GM23338 (cell line): ENCODE results near the gene SPRYD4. TPM values are rescaled to one million over a fixed set of nuclear protein-coding genes. Genes with fewer than 3 reads are reported as not detected.

Source experiments
- ATAC-seq: fragments of 200-7000 bp; cut with Tn5 transposase; 3 replicates; pipeline ENCODE4 v1.9.1; 2020
- DNase-seq: peaks from one replicate; pipeline ENCODE4 v3.0.0-alpha.2; 2015; ENCODE audit warnings: low spot score
- H2AFZ ChIP-seq: fragments of 200-600 bp; sonication (generic); 2 replicates; pipeline ENCODE4 v1.8.0; 2016; ENCODE audit warnings: antibody characterized with exemption, mild to moderate bottlenecking, moderate library complexity
- H3F3A ChIP-seq: fragments of 200-600 bp; sonication (generic); replicated peaks from 2 replicates; pipeline ENCODE4 v1.8.0; 2017; ENCODE audit warnings: antibody characterized with exemption, mixed run types, low read depth
- H3K27ac ChIP-seq: fragments of 200-600 bp; sonication (generic); 2 replicates; pipeline ENCODE4 v1.6.1; 2016; ENCODE audit warnings: low read depth
- H3K27me3 ChIP-seq: fragments of 200-600 bp; sonication (generic); 2 replicates; pipeline ENCODE4 v1.8.0; 2016; ENCODE audit warnings: mild to moderate bottlenecking, mixed run types, moderate library complexity; ENCODE audit not compliant: insufficient read depth
- H3K36me3 ChIP-seq: fragments of 200-600 bp; sonication (generic); 2 replicates; pipeline ENCODE4 v1.8.0; 2016; ENCODE audit warnings: mild to moderate bottlenecking; ENCODE audit not compliant: insufficient read depth
- H3K4me1 ChIP-seq: fragments of 200-600 bp; sonication (generic); 2 replicates; pipeline ENCODE4 v1.8.0; 2016; ENCODE audit warnings: mild to moderate bottlenecking, moderate library complexity; ENCODE audit not compliant: insufficient read depth
- H3K4me2 ChIP-seq: fragments of 200-600 bp; sonication (generic); 2 replicates; pipeline ENCODE4 v1.7.1; 2017; ENCODE audit warnings: mixed run types
- H3K4me3 ChIP-seq: fragments of 200-600 bp; sonication (generic); 2 replicates; pipeline ENCODE4 v1.6.1; 2016; ENCODE audit warnings: mixed run types
- H3K79me2 ChIP-seq: fragments of 200-600 bp; sonication (generic); replicated peaks from 2 replicates; pipeline ENCODE4 v1.8.0; 2017; ENCODE audit warnings: mild to moderate bottlenecking; ENCODE audit not compliant: insufficient read depth
- H3K9me2 ChIP-seq: fragments of 200-600 bp; sonication (generic); 2 replicates; pipeline ENCODE4 v1.8.0; 2017; ENCODE audit not compliant: insufficient read depth
- H4K20me1 ChIP-seq: fragments of 200-600 bp; sonication (generic); replicated peaks from 2 replicates; pipeline ENCODE4 v1.8.0; 2017; ENCODE audit warnings: mild to moderate bottlenecking; ENCODE audit not compliant: insufficient read depth
- H3K27ac Mint-ChIP-seq: 2 replicates; pipeline ENCODE4 v1.8.0; 2020; ENCODE audit warnings: inconsistent platforms, mild to moderate bottlenecking, moderate library complexity, mixed read lengths
- H3K27me3 Mint-ChIP-seq: 3 replicates; pipeline ENCODE4 v1.8.0; 2022; ENCODE audit warnings: low read depth, mild to moderate bottlenecking, moderate library complexity, mixed read lengths, inconsistent platforms; ENCODE audit not compliant: insufficient read depth, poor library complexity
- H3K36me3 Mint-ChIP-seq: 3 replicates; pipeline ENCODE4 v1.8.0; 2021; ENCODE audit warnings: low read depth, mild to moderate bottlenecking, inconsistent platforms, moderate library complexity, mixed read lengths
- H3K4me1 Mint-ChIP-seq: 3 replicates; pipeline ENCODE4 v1.8.0; 2020; ENCODE audit warnings: mild to moderate bottlenecking, inconsistent platforms, mixed read lengths
- H3K4me3 Mint-ChIP-seq: 3 replicates; pipeline ENCODE4 v1.8.0; 2021; ENCODE audit warnings: moderate library complexity, mild to moderate bottlenecking, inconsistent platforms, mixed read lengths
- H3K9me3 Mint-ChIP-seq: 3 replicates; pipeline ENCODE4 v1.8.0; 2020; ENCODE audit warnings: moderate library complexity, mild to moderate bottlenecking, inconsistent platforms, mixed read lengths
- CREB1 ChIP-seq: fragments of 250-450 bp; sonication (Bioruptor Pico); IDR thresholded peaks from 2 replicates; pipeline ENCODE4 v1.5.0; 2020; ENCODE audit warnings: low read depth, mild to moderate bottlenecking, moderate library complexity
- EZH2phosphoT487 ChIP-seq: fragments of 200-600 bp; sonication (generic); IDR thresholded peaks from one replicate; pipeline ENCODE4 v1.8.1; 2018; ENCODE audit warnings: antibody characterized with exemption; ENCODE audit not compliant: unreplicated experiment
- JUNB ChIP-seq: IDR thresholded peaks from one replicate; pipeline ENCODE4 v1.6.1; 2016; ENCODE audit warnings: antibody characterized with exemption; ENCODE audit not compliant: unreplicated experiment
- NANOG ChIP-seq: IDR thresholded peaks from 2 replicates; pipeline ENCODE4 v1.6.1; 2016; ENCODE audit warnings: antibody characterized with exemption, borderline replicate concordance
- STAT1 ChIP-seq: IDR thresholded peaks from one replicate; pipeline ENCODE4 v1.6.1; 2016; ENCODE audit warnings: antibody characterized with exemption; ENCODE audit not compliant: unreplicated experiment
- ZNF114 ChIP-seq: fragments of 250-450 bp; sonication (Bioruptor Pico); IDR thresholded peaks from 2 replicates; pipeline ENCODE4 v1.5.0; 2020; ENCODE audit warnings: mild to moderate bottlenecking, moderate library complexity
- ZNF331 ChIP-seq: fragments of 250-450 bp; sonication (Bioruptor Pico); IDR thresholded peaks from 2 replicates; pipeline ENCODE4 v1.5.0; 2020; ENCODE audit warnings: low read depth, mild to moderate bottlenecking, moderate library complexity
- polyA plus RNA-seq: library from polyadenylated mRNA; unstranded; fragments of >200 nt; fragmentation: Nextera tagmentation; extraction: Ambion mirVana; gene quantifications from 2 replicates; pipeline ENCODE4 v1.2.1, GENCODE V29; 2016
- total RNA-seq: library from RNA; depleted of rRNA; stranded (reverse); fragments of >200 nt; shearing (Covaris generic); gene quantifications from 2 replicates; pipeline ENCODE4 v1.2.3, GENCODE V29; 2014
- TF ChIP-seq, protein P1 (sequence below), 2 experiments: fragments of 200-600 bp in 1 of 2; sonication (generic) in 1 of 2; conservative IDR thresholded peaks; 2 replicates each; pipeline versions ENCODE4 v1.5.1 to v1.6.1; 2016 to 2017; ENCODE audit warnings: antibody characterized with exemption in 2 of 2, low read depth in 2 of 2, mild to moderate bottlenecking in 2 of 2, moderate library complexity in 1 of 2
- TF ChIP-seq, protein P2 (sequence below): IDR thresholded peaks from one replicate; pipeline ENCODE4 v1.6.1; 2018; ENCODE audit warnings: antibody characterized with exemption; ENCODE audit not compliant: unreplicated experiment

The SPRYD4 gene
- total and polyA plus RNA-seq, 2 experiments from 2014 or later: 2.1 to 3.1 TPM

DNA sequence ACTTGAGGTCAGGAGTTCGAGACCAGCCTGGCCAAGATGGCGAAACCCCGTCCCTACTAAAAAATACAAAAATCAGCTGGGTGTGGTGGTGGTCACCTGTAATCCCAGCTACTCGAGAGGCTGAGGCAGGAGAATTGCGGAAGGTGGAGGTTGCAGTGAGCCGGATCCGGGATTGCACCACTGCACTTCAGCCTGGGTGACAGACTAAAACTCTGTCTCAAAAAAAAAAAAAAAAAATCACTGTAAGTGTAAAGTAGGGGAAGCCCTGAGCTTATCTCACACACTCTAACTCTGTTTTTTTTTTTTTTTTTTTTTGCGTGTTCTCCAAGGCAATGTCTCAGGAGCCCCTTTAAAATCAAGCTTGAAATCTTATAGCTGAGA, 52.8 kb downstream of the SPRYD4 start:
- no peaks in the 10 kb centered on the region for H3K9me2 ChIP-seq
- peak overlapping the region; percentile 14; the same call in 1 of the 2 replicates for H3K4me3 ChIP-seq
- H3K27ac ChIP-seq: no peak overlapping the region

DNA sequence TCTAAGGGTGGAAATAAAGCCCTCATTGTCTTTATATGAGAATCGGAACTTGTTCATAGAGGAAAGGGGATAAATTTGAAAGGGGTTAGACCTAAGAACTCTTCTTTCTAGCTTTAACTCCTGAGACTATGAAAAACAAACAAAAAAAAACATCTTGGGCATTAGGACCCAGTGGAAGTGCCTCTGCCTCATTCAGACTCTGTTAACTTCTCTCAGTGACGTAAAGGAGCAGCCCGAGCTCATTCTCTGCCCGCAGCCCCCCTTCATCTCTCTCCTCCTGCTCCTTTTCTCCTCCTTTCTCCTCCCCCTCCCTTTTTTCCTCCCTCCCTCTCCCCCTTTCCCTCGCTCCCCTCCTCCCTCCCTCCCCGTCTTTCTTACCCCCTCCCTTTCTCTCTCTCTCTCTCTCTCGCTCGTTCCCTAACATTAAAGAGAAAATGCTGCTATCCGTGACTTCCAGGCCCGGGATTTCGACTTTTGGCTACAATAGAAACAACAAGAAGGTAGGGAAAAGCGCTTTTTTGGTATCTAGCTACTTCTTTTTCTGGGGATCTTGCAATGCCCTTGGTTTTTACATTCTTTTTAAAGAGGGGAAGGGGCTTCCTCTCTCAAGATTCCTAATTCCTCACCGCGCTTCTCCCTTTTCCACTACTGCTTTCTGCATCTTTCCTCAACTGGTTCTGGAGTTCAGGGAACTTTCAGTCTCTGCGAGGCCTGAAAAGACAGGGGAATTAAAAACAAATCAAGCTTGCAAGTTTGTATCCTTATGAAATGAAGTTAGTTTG, 53.4 kb downstream of the SPRYD4 start, which contains the start of gene RBMS2:
Gene RBMS2 (plus strand): TSS at position 231 of the 782 bp plus-strand sequence. CDS start 204 bp downstream, at position 435.
- Histone ChIP-seq H3K27me3 (no peaks in the 10 kb centered on the region), H3K4me3 (peak within 1 kb of the TSS; percentile 68), H4K20me1 (no peaks in the 10 kb centered on the region), H2AFZ (no peak within 1 kb of the TSS), H3K79me2 (peaks cover 39% of the 10 kb centered on the region), H3K4me2 (peak within 1 kb of the TSS; percentile 88), H3K27ac (peak within 1 kb of the TSS; percentile 86), H3F3A (no peaks in the 10 kb centered on the region), H3K9me2 (no peaks in the 10 kb centered on the region), H3K4me1 (peaks cover 17% of the 10 kb centered on the region), H3K36me3 (no peaks in the 10 kb centered on the region)
- Mint-ChIP-seq H3K4me1 (peaks cover 28% of the 10 kb centered on the region), H3K27me3 (peaks cover 1% of the 10 kb centered on the region), H3K36me3 (no peaks in the 10 kb centered on the region), H3K27ac (peak within 1 kb of the TSS; percentile 72), H3K4me3 (peak within 1 kb of the TSS; percentile 83), H3K9me3 (no peaks in the 10 kb centered on the region)
- DNase-seq: peak; percentile 97
- ATAC-seq: peak; percentile 96
- TF ChIP-seq JUNB (no peak), ZNF331 (CRISPR knock-in tag) (0 out of 2 replicates have a peak, but pooled peaks have one; percentile 7), CREB1 (CRISPR knock-in tag) (peak; percentile 92), STAT1 (no peak), NANOG (no peak), ZNF114 (CRISPR knock-in tag) (no peak), EZH2phosphoT487 (no peak)
- TF ChIP-seq, protein P1, sequence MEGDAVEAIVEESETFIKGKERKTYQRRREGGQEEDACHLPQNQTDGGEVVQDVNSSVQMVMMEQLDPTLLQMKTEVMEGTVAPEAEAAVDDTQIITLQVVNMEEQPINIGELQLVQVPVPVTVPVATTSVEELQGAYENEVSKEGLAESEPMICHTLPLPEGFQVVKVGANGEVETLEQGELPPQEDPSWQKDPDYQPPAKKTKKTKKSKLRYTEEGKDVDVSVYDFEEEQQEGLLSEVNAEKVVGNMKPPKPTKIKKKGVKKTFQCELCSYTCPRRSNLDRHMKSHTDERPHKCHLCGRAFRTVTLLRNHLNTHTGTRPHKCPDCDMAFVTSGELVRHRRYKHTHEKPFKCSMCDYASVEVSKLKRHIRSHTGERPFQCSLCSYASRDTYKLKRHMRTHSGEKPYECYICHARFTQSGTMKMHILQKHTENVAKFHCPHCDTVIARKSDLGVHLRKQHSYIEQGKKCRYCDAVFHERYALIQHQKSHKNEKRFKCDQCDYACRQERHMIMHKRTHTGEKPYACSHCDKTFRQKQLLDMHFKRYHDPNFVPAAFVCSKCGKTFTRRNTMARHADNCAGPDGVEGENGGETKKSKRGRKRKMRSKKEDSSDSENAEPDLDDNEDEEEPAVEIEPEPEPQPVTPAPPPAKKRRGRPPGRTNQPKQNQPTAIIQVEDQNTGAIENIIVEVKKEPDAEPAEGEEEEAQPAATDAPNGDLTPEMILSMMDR (conservative IDR thresholded peaks at IDR 0.05; ENCODE audit: low read depth in 2 of 2): no peak

More for the DNA sequence above, 52.8 kb downstream of the SPRYD4 start:
- no peaks in the 10 kb centered on the region for H3K36me3 Mint-ChIP-seq
- Histone ChIP-seq H2AFZ (no peak overlapping the region), H3K79me2 (peaks cover 39% of the 10 kb centered on the region), H4K20me1 (no peaks in the 10 kb centered on the region), H3K36me3 (no peaks in the 10 kb centered on the region), H3K4me2 (0 out of 2 replicates have a peak overlapping the region, but pooled peaks have one; percentile 13), H3K4me1 (peaks cover 17% of the 10 kb centered on the region), H3F3A (no peaks in the 10 kb centered on the region), H3K27me3 (no peaks in the 10 kb centered on the region)
- H3K4me3 Mint-ChIP-seq: peak overlapping the region; percentile 83
- H3K9me3 Mint-ChIP-seq: no peaks in the 10 kb centered on the region
- TF ChIP-seq, protein P2, sequence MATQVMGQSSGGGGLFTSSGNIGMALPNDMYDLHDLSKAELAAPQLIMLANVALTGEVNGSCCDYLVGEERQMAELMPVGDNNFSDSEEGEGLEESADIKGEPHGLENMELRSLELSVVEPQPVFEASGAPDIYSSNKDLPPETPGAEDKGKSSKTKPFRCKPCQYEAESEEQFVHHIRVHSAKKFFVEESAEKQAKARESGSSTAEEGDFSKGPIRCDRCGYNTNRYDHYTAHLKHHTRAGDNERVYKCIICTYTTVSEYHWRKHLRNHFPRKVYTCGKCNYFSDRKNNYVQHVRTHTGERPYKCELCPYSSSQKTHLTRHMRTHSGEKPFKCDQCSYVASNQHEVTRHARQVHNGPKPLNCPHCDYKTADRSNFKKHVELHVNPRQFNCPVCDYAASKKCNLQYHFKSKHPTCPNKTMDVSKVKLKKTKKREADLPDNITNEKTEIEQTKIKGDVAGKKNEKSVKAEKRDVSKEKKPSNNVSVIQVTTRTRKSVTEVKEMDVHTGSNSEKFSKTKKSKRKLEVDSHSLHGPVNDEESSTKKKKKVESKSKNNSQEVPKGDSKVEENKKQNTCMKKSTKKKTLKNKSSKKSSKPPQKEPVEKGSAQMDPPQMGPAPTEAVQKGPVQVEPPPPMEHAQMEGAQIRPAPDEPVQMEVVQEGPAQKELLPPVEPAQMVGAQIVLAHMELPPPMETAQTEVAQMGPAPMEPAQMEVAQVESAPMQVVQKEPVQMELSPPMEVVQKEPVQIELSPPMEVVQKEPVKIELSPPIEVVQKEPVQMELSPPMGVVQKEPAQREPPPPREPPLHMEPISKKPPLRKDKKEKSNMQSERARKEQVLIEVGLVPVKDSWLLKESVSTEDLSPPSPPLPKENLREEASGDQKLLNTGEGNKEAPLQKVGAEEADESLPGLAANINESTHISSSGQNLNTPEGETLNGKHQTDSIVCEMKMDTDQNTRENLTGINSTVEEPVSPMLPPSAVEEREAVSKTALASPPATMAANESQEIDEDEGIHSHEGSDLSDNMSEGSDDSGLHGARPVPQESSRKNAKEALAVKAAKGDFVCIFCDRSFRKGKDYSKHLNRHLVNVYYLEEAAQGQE: no peak
- no peak for TF ChIP-seq NANOG
- TF ChIP-seq STAT1: no peak
- peaks cover 1% of the 10 kb centered on the region for H3K27me3 Mint-ChIP-seq
- H3K4me1 Mint-ChIP-seq: peaks cover 22% of the 10 kb centered on the region
- no peak for DNase-seq
- peak overlapping the region; percentile 65; the same call in 1 of the 2 replicates for H3K27ac Mint-ChIP-seq
- ATAC-seq: no peak
